Measurements from ENCODE around the gene MYH13.

GRCh38 chr17:10337976-10338375, 34.8 kb downstream of the MYH13 start:
- TF ChIP-seq SUZ12 (IDR thresholded peaks at IDR 0.05) (no peak), NFRKB (IDR thresholded peaks at IDR 0.05) (no peak), SP1 (IDR thresholded peaks at IDR 0.05) (no peak), FOXK2 (IDR thresholded peaks at IDR 0.05) (no peak), ZNF384 (IDR thresholded peaks at IDR 0.05) (no peak), FOXM1 (IDR thresholded peaks at IDR 0.05; ENCODE audit: borderline replicate concordance) (no peak), LEF1 (IDR thresholded peaks at IDR 0.05; ENCODE audit: borderline replicate concordance) (no peak), PKNOX1 (IDR thresholded peaks at IDR 0.05) (no peak), FOXA1 (IDR thresholded peaks at IDR 0.05) (no peak), BHLHE40 (IDR thresholded peaks at IDR 0.05; ENCODE audit: borderline replicate concordance) (no peak), ARNT (IDR thresholded peaks at IDR 0.05) (no peak)

Data from HEK293T (cell line).